A549 treated with CpdA at 1 μM for 4 hours (cell line): Measurements from ENCODE around the gene METTL26. TPM values are rescaled to one million over a fixed set of nuclear protein-coding genes. Genes with fewer than 3 reads are reported as not detected.

ENCODE experiments used
- total RNA-seq: library from RNA; stranded (reverse); fragments of 200-300 nt; extraction: Qiagen RNA extraction; gene quantifications from 5 replicates; pipeline ENCODE4 v1.2.3, GENCODE V29; 2022; ENCODE audit warnings: low read depth

METTL26 gene
- 70.5 to 143 TPM (median 129 TPM) in 5 replicates for total RNA-seq

GRCh38 chr16:636206-637080 lies at the start of gene METTL26:
Gene METTL26 (minus strand): TSS chr16:636305. CDS start chr16:636290, 15 bp downstream.

GRCh38 chr16:684071-684794 lies 48.1 kb upstream of the METTL26 start, which contains the start of gene JMJD8:
Gene JMJD8 (minus strand): TSS chr16:684334. CDS start chr16:684319, 15 bp downstream.

GRCh38 chr16:679814-680624 lies 43.9 kb upstream of the METTL26 start, which contains the start of gene STUB1:
Gene STUB1 (plus strand): TSS chr16:680410. CDS start chr16:680526, 116 bp downstream.

GRCh38 chr16:674968-675883 lies 39.1 kb upstream of the METTL26 start, which contains the start of gene RHBDL1:
Gene RHBDL1 (plus strand): TSS chr16:675671. CDS start chr16:675791, 120 bp downstream.

GRCh38 chr16:667780-668518 lies 31.8 kb upstream of the METTL26 start, which contains the start of gene RHOT2:
Gene RHOT2 (plus strand): TSS chr16:668132. CDS start chr16:668200, 68 bp downstream.

GRCh38 chr16:648781-649589 lies 12.9 kb upstream of the METTL26 start, which contains the start of gene WDR90:
Gene WDR90 (plus strand): TSS chr16:649365. CDS start chr16:649417, 52 bp downstream.

GRCh38 chr16:641326-642188 lies 5.5 kb upstream of the METTL26 start, which contains the start of gene MCRIP2:
Gene MCRIP2 (plus strand): TSS chr16:641828. CDS start chr16:641992, 164 bp downstream.

GRCh38 chr16:630815-631405 lies 5.2 kb downstream of the METTL26 start, which contains the start of gene WFIKKN1:
Gene WFIKKN1 (plus strand): TSS chr16:630985. CDS start chr16:631254, 269 bp downstream.

GRCh38 chr16:589658-590187 lies 46.4 kb downstream of the METTL26 start, which contains the start of gene RAB40C:
Gene RAB40C (plus strand): TSS chr16:590066. CDS start chr16:590292, 226 bp downstream.

Other genes with a start within 250 kb of the METTL26 start
- gene NME4, start 239.1 kb downstream of the METTL26 start, total RNA-seq = 265 to 436 TPM (median 422 TPM) in 5 replicates
- gene DECR2, start 234.4 kb downstream of the METTL26 start, total RNA-seq = 19.3 to 29.5 TPM (median 28.7 TPM) in 5 replicates
- gene RAB11FIP3, start 210.7 kb downstream of the METTL26 start, total RNA-seq = 17.3 to 23.6 TPM (median 20.1 TPM) in 5 replicates
- gene CAPN15, start 108.6 kb downstream of the METTL26 start, total RNA-seq = 45.7 to 81.9 TPM (median 75.8 TPM) in 5 replicates
- 0.08 to 0.20 TPM (median 0.09 TPM) in 3 of 5 replicates, not detected in the others for gene PRR35, start 75.9 kb downstream of the METTL26 start, total RNA-seq
- gene NHLRC4, start 69.3 kb downstream of the METTL26 start, total RNA-seq = 0.12 to 0.23 TPM (median 0.21 TPM) in 5 replicates
- 28.6 to 41.6 TPM (median 36.3 TPM) in 5 replicates for gene PIGQ, start 66.3 kb downstream of the METTL26 start, total RNA-seq
- gene RAB40C, start 46.2 kb downstream of the METTL26 start, total RNA-seq = 13.7 to 19.3 TPM (median 16.9 TPM) in 5 replicates
- 0.13 to 0.23 TPM (median 0.16 TPM) in 4 of 5 replicates, not detected in the other for gene WFIKKN1, start 5.3 kb downstream of the METTL26 start, total RNA-seq
- gene MCRIP2, start 5.5 kb upstream of the METTL26 start, total RNA-seq = 18.7 to 43.8 TPM (median 40.3 TPM) in 5 replicates
- 16.8 to 31.5 TPM (median 24.8 TPM) in 5 replicates for gene WDR90, start 13.1 kb upstream of the METTL26 start, total RNA-seq
- gene RHOT2, start 31.8 kb upstream of the METTL26 start, total RNA-seq = 66.4 to 97.4 TPM (median 83.6 TPM) in 5 replicates
- 1.0 to 1.6 TPM (median 1.5 TPM) in 5 replicates for gene RHBDL1, start 39.4 kb upstream of the METTL26 start, total RNA-seq
- gene STUB1, start 44.1 kb upstream of the METTL26 start, total RNA-seq = 78.9 to 127 TPM (median 111 TPM) in 5 replicates
- 68.3 to 83.7 TPM (median 79.8 TPM) in 5 replicates for gene JMJD8, start 48.0 kb upstream of the METTL26 start, total RNA-seq
- 4.9 to 7.4 TPM (median 6.3 TPM) in 5 replicates for gene WDR24, start 54.1 kb upstream of the METTL26 start, total RNA-seq
- gene FBXL16, start 69.5 kb upstream of the METTL26 start, total RNA-seq = 1.8 to 3.2 TPM (median 2.6 TPM) in 5 replicates
- gene METRN, start 78.8 kb upstream of the METTL26 start, total RNA-seq = 64.1 to 206 TPM (median 188 TPM) in 5 replicates
- gene ANTKMT, start 84.8 kb upstream of the METTL26 start, total RNA-seq = 25.8 to 60.1 TPM (median 55.1 TPM) in 5 replicates
- gene CCDC78, start 90.1 kb upstream of the METTL26 start, total RNA-seq = 3.7 to 7.1 TPM (median 5.7 TPM) in 5 replicates
- 13.4 to 18.6 TPM (median 16.8 TPM) in 5 replicates for gene HAGHL, start 90.8 kb upstream of the METTL26 start, total RNA-seq
- 16.7 to 26.8 TPM (median 22.7 TPM) in 5 replicates for gene CIAO3, start 104.7 kb upstream of the METTL26 start, total RNA-seq
- 1.4 to 3.1 TPM (median 2.8 TPM) in 5 replicates for gene MSLN, start 124.4 kb upstream of the METTL26 start, total RNA-seq
- 31.5 to 55.5 TPM (median 49.7 TPM) in 5 replicates for gene RPUSD1, start 152.1 kb upstream of the METTL26 start, total RNA-seq
- gene CHTF18, start 152.3 kb upstream of the METTL26 start, total RNA-seq = 15.2 to 30.0 TPM (median 23.2 TPM) in 5 replicates
- gene GNG13, start 164.4 kb upstream of the METTL26 start, total RNA-seq = not detected in 5 replicates